PFSK-1 (cell line): ENCODE results near the gene KIF27.

Experiments used
- POLR2AphosphoS5 ChIP-seq: IDR thresholded peaks from 2 replicates; pipeline ENCODE4 v1.6.1; 2012; ENCODE audit warnings: low read depth, mild to moderate bottlenecking, control low read depth, low read length, moderate library complexity
- SIN3A ChIP-seq: IDR thresholded peaks from 2 replicates; pipeline ENCODE4 v1.6.1; 2012; ENCODE audit warnings: mild to moderate bottlenecking, low read length, moderate library complexity, borderline replicate concordance; ENCODE audit not compliant: insufficient read depth
- TAF1 ChIP-seq: IDR thresholded peaks from 2 replicates; pipeline ENCODE4 v1.6.1; 2012; ENCODE audit warnings: low read length, control low read depth, borderline replicate concordance; ENCODE audit not compliant: insufficient read depth
- TF ChIP-seq, protein P1 (sequence below), 2 experiments: IDR thresholded peaks; 2 replicates each; pipeline versions ENCODE4 v1.6.1 to v1.8.0; 2011 to 2012; ENCODE audit warnings: low read depth in 2 of 2, low read length in 2 of 2, control low read depth in 1 of 2, inconsistent platforms in 1 of 2, mild to moderate bottlenecking in 1 of 2, moderate library complexity in 1 of 2; ENCODE audit not compliant: insufficient read depth in 1 of 2

GRCh38 chr9:83933790-83934189 lies 12.6 kb upstream of the KIF27 start:
- TF ChIP-seq TAF1 (no peak), POLR2AphosphoS5 (no peak), SIN3A (no peak)
- TF ChIP-seq, protein P1, sequence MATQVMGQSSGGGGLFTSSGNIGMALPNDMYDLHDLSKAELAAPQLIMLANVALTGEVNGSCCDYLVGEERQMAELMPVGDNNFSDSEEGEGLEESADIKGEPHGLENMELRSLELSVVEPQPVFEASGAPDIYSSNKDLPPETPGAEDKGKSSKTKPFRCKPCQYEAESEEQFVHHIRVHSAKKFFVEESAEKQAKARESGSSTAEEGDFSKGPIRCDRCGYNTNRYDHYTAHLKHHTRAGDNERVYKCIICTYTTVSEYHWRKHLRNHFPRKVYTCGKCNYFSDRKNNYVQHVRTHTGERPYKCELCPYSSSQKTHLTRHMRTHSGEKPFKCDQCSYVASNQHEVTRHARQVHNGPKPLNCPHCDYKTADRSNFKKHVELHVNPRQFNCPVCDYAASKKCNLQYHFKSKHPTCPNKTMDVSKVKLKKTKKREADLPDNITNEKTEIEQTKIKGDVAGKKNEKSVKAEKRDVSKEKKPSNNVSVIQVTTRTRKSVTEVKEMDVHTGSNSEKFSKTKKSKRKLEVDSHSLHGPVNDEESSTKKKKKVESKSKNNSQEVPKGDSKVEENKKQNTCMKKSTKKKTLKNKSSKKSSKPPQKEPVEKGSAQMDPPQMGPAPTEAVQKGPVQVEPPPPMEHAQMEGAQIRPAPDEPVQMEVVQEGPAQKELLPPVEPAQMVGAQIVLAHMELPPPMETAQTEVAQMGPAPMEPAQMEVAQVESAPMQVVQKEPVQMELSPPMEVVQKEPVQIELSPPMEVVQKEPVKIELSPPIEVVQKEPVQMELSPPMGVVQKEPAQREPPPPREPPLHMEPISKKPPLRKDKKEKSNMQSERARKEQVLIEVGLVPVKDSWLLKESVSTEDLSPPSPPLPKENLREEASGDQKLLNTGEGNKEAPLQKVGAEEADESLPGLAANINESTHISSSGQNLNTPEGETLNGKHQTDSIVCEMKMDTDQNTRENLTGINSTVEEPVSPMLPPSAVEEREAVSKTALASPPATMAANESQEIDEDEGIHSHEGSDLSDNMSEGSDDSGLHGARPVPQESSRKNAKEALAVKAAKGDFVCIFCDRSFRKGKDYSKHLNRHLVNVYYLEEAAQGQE (IDR thresholded peaks at IDR 0.05; ENCODE audit: insufficient read depth in 1 of 2, low read depth in 2 of 2, low read length in 2 of 2) = no peak
